Stimulated activated CD8-positive, alpha-beta memory T cell treated with anti-CD3 and anti-CD28 coated beads, Interleukin-15, amount 100 ng/mL, for 1 hour (primary cell): ENCODE measurements around the gene ADM5.

Experiments
- DNase-seq: peaks from one replicate; pipeline ENCODE4 v3.0.0-alpha.2; 2020; ENCODE audit warnings: low read depth

Gene ADM5

DNA sequence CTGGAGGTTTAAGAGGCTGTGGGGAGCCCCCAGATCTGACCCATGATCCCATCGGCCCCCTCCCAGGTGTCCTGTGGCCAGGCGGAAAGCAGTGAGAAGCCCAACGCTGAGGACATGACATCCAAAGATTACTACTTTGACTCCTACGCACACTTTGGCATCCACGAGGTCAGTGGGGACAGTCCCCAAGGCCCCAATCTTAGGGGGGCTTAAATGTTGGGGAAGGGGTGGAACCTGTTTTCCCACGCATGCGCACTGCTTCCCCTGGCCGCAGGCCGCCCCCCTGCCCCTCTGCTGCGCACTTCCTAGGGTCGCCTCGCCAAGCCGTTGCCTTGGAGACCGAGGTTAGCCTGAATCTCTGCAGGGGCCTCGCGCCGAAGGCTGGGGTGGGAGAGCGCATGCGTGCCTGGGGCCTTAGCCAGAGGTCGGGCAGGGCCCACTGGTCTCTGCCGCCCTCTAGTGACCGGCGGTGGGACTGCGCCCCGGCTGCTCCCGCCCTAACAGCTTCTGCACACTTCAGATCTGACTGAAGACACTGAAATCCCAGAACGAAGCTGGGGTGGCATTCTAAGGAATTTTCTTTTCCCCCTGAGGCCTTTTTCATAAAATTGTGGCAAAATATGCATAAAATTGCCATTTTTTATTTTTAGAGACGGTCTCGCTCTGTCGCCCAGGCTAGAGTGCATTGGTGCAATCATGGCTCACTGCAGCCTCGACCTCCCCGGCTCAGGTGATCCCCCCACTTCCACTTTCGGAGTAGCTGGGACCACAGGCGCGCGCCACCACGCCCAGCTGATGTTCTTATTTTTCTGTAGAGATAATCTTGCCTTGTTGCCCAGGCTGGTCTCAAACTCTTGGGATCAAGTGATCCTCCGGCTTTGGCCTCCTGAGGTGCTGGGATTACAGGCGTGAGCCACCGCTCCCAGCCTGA, 8.7 kb upstream of the ADM5 start:
- peak; percentile 94 for DNase-seq

DNA sequence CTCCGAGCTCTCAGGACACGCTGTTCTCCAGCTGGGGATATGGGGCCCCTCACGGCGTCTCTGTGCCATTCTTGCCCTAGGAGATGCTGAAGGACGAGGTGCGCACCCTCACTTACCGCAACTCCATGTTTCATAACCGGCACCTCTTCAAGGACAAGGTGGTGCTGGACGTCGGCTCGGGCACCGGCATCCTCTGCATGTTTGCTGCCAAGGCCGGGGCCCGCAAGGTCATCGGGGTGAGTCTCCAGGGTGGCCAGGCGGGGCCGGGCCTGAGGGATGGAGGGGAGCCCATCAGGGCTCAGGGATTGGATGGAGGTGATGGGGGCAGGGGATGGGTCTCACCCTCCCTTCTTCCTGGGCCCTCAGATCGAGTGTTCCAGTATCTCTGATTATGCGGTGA, 7.6 kb upstream of the ADM5 start:
- no peak for DNase-seq

DNA sequence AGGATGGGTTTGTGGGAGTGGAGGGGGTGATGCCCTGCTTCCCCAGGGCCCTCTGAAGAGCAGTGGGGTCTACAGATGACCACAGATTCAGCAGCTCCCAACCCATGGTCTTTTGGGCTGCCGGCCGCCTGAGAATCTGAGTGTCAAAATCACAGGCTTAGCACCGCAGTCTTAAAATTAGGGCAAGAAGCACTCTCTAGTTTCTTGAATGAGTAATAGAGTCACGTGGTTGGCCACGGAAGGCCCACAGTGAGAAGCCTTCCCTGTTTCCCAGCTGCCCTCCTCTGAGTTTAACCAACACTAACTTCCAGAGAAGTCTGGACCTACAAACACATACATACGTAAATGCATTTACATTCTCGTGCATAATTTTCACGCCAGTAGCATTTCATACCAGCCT, 7.1 kb upstream of the ADM5 start:
- no peak for DNase-seq

DNA sequence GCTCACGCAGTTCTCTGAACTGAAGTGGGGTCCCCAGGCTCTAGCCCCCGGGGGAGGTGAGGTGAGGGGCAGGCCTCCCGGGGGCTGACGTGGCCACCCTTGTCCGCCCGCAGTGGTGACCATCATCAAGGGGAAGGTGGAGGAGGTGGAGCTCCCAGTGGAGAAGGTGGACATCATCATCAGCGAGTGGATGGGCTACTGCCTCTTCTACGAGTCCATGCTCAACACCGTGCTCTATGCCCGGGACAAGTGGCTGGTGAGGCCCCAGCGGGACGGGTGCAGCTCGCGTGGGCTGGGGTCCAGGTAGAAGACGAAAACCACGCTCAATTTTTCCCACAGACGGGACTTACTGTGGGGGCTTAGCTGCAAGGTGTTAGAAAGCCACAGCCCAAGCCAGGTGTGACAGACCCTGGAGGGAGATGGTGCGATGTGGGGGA, 5.6 kb upstream of the ADM5 start:
- no peak for DNase-seq

DNA sequence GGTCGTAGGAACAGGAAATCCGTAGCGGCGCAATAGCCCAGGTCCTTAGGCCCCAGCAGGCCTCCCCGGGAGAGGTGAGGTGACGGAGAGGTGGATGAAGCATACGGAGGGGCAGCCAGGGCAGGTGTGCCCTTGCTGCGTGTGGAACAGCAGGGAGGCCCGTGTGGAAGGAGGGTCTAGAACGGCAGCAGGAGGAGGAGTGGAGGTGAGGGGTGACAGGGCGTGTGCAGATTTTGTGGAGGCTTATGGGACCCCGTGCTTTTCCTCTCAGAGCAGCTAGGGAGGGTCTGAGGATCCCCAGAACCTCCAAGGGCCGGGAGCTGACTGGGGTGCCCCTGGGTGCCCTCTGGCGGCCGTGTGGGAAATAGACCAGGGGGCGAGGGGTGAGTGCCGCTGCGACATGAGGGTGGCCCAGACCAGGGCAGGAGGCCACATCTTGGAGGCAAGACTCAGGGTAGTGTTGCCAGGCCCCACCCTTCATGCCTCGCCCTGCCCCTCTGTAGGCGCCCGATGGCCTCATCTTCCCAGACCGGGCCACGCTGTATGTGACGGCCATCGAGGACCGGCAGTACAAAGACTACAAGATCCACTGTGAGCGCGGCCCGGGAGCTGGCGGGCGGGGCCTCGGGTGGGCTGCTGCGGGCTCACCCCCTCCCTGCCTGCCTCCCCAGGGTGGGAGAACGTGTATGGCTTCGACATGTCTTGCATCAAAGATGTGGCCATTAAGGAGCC, 5.0 kb upstream of the ADM5 start:
- no peak for DNase-seq

DNA sequence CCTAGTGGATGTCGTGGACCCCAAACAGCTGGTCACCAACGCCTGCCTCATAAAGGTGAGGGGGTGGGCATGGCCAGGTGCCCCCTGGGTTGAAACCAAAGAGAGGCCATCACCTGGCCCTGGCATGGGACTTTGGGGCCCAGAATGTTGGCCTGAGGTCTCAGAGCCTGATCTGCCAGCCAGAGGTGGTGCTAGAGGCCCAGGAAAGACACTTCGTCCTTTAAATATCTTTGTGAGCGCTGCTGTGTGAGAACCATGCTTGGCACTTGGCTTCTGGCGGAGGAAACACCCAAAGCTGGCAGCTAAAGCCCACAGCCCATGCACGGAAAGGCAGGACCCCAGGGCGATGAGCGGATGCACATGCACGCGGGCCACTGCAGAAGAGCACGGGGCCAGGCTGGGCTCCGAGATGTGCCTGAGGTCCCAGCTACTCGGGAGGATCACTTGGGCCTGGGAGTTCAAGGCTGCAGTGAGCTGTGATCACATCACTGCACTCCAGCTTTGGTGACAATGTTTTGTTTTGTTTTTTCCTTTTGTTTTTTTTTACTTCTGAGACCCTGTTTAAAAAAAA, 4.3 kb upstream of the ADM5 start:
- no peak for DNase-seq

DNA sequence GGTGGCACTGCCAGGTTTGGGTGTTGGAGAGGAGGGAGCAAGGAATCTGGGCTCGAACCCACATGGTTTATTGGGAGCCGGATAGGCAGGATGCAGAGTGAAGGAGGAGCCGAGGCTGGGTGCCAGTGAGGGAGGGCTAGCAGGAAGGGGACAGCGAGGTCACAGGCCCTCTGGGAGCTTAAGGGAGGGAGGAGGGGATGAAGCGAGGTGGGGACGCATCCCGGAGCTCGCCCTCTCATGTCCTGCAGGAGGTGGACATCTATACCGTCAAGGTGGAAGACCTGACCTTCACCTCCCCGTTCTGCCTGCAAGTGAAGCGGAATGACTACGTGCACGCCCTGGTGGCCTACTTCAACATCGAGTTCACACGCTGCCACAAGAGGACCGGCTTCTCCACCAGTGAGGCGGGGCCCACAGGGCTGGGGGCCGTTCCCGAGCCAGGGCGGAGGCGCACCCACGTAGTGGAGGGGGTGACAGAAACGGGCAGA, 3.5 kb upstream of the ADM5 start:
- no peak for DNase-seq

DNA sequence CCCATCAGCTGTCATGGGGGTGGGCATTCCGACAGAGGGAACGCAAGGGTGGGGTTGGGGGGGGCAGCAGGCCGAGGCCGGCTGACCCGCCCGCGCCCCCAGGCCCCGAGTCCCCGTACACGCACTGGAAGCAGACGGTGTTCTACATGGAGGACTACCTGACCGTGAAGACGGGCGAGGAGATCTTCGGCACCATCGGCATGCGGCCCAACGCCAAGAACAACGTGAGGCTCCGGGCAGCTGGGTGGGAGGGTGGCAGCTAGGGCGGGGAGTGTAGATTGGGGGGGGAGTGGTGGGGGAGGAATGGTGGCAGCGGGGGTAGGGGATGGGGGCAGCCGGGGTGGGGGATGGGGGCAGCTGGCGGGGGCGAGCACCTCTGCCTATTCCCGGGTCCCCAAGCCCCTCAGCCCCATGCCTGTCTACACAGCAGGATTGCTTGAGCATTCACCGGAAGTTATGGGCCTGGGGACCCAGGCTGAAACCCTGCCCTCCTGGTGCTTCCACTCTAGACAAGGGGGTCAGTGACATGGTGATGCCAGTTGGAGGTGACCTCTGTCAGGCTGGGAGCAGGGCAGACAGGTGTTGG, 2.8 kb upstream of the ADM5 start:
- no peak for DNase-seq

DNA sequence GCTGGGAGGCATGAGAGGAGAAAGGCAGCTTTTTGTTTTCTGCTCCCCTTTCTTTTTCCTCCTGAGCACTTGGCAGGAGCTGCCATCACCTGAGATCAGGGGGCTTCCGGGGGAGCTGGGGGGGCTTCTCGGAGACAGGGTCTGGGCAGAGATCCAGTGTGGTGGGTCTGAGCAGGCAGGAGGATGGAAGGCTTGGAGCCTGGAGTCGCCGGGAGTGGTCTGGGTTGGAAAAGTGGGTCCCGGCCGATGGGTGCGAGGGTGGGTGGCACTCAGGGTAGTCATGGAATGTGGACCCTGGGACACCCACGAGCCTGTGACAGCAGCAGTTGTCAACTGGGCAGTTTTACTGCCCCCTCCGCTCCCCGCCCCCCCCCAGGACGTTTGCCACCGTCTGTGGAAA, 2.2 kb upstream of the ADM5 start:
- no peak for DNase-seq

DNA sequence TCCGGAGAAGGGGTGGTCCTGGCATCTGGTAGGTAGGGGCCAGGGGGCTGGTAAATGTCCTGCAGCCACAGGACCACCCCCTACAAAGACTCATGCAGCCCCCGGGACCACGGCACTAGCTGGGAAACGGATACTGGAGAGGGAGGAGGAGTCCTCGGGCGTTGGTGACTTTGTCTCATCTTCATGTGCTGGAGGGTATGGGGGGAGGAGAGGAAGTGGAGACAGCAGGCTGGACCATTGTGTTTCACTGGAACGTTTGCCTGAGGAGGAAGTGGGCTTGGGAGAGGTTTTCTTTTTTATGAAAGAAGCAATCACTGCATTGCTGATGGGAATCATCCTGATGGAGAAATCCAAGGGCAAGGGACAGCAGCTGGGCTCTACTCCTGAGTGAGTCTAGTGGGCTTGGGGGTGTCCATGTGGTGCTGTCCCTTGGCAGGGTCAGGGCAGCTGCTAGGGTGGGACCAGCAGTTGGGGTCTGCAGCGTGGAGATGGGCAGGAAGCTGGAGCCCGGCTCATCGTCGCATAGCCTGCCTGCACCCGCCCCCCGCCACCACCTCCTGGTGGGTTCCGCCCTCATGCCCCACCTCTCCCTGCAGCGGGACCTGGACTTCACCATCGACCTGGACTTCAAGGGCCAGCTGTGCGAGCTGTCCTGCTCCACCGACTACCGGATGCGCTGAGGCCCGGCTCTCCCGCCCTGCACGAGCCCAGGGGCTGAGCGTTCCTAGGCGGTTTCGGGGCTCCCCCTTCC, 1.7 kb upstream of the ADM5 start:
- DNase-seq = no peak

DNA sequence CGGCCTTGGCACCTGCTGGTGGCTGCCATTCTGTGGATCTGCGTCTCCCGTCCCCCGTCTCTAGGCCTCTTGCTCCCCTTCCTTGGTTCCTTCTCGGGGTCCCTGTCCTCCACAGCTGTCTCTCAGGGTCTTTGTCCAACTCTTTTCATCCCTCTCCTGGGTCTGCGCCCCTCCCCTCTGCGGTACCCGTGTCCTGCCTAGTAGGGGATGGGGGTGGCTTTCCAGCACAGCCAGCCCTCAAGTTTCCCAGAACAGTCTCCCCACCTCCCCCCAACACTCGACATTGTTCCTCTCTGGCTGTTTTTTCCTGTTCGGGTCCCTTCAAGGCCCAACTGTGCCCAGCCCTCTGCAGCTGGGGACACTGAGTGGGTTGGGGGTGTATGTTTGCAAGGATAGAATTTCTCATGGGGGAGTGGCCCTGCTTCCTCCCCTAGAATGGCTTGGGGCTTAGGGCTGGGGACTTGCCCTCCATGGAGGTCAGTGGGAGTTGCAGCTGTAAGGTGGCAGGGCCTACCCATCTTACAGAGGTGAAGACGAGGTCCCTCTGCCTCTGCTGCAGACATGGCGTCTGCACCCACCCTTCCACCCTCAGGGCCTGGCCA, 762 bp upstream of the ADM5 start:
- no peak for DNase-seq

DNA sequence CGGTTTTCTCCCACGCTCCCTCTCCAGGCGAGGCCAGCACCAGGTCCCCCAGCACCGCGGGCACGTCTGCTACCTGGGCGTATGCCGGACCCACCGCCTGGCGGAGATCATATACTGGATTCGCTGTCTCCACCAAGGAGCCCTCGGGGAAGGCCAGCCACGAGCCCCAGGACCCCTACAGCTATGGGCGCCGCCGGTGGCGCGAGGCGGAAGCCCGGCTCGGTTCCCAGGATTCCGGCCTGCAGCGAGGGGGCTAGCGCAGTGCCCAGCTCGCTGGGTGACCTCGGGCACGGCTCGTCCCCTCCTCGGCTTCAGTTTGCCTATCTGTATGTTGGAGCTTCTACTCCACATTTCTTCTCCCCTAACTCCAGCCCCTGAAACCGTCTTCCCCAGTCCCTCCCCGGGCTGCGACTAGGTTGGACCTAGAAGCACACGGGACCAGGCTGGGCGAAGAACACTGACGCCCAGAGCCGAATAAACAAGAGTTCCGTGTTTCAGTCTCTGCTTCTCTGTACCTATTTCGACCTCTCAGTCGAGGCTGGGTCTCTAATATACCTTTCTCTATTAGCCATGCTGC, 773 bp downstream of the ADM5 start:
- DNase-seq = no peak

DNA sequence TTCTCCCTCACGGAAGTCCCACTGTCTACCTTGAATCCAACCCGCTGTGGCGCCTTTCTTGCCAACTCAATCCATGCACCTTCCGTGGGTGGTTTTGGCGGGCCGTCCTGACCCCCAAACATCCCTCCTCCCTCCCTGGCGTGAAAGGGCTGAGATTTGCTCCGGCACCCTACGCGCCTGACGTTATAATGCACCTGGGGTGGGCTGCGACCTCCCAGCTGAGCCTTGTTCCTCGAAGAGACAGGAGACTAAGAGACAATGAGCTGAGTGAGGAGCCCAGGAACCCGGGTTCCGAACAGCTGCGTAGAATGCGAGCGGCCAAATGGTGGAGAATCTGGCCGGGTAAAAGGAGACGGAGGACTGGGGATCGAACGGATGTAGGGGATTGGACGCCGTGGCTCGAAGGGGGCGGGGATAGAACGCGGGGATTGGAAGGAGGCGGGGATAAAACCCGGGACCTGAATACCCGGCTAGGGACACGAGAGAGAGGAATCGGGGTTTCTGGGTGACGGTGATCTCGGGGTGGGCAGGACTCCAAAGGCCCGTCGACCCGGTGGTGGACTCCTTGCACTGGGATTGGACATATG, 1.4 kb downstream of the ADM5 start, which contains the start of gene CPT1C:
Gene CPT1C, plus strand, starts transcription at position 461 of the 587 bp plus-strand sequence. CDS start 1,137 bp downstream, outside the sequence.
- DNase-seq = peak; percentile 22

DNA sequence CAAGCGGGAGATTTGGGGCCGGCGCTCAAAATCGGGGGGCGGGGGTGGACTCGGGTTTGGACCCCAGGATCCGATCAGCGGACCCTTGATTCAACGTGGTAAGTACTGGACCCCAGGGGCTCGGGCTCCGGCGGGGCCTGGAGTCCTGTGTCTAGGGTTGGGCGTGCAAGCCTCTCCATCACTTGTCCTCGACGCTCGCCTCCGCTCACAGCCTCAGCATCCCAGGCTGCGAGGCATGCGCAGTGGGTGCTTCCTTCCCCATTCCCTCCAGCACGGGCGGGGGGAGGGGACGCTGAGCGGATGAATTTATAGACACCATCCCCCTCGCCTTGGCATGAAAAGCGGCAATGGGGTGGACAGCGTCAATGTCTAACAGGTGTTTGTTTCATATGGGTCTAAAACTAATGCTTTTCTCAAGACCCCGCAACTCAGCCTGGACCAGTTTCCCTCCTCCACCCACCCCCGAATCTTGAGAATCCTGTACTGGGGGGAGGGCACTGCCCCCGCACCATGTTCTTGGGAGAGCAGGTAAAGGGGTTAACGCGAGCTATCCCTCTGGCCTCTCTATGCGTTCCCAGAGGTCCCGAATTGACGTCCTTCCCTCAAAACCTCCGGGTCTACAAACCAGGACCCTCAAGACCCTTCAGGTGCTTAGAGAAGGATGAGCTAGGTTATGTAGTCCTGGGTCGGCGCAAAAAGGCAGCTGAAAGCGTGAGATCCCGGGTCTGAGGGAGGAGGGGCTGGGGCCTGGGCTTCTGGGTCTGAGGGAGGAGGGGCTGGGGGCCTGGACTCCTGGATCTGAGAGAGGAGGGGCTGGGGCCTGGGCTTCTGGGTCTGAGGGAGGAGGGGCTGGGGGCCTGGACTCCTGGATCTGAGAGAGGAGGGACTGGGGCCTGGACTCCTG, 2.1 kb downstream of the ADM5 start:
- no peak for DNase-seq

DNA sequence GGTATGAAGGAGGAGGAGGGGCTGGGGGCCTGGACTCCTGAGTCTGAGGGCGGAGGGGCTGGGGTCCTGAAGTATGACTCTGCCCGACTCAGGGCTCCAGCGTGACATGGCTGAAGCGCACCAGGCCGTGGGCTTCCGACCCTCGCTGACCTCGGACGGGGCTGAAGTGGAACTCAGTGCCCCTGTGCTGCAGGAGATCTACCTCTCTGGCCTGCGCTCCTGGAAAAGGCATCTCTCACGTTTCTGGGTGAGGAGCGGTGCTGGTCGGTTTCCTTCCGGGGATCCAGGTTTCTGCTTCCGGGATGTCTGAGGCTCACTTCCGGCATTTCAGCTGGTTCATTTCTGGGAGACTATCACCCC, 2.7 kb downstream of the ADM5 start:
- DNase-seq = no peak

DNA sequence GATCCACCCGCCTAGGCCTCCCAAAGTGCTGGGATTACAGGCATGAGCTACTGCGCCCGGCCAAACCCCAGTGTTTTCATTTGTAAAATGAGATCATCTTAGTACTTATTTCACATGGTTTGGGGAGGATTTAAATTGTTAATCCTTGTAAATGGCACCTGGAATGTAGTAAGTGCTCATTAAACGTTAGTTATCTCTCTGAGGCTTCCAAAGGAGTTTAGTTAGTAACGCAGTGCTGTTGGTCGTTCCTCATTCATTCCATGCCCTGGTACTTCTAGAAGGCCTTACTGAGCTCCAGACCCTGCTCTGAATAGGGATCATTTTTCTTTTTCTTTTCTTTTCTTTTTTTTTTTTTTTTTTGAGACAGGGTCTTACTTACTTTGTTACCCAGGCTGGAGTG, 6.7 kb downstream of the ADM5 start:
- no peak for DNase-seq

DNA sequence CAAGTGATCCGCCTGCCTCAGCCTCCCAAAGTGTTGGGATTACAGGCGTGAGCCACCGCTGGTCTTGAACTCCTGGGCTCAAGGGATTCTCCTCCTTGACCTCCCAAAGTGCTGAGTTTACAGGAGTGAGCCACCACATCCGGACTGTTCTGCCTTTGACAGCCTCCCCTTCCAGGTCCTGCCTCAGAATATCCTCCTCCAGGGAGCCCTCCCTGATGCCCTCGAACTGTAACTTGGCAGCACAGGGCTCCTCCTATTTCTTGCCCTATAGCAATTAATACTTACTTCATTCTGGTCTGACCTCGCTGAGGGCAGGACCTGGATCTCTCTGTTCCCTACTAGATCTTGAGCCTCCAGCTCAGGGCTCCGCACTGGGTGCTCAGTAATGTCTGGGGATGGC, 7.5 kb downstream of the ADM5 start:
- no peak for DNase-seq

DNA sequence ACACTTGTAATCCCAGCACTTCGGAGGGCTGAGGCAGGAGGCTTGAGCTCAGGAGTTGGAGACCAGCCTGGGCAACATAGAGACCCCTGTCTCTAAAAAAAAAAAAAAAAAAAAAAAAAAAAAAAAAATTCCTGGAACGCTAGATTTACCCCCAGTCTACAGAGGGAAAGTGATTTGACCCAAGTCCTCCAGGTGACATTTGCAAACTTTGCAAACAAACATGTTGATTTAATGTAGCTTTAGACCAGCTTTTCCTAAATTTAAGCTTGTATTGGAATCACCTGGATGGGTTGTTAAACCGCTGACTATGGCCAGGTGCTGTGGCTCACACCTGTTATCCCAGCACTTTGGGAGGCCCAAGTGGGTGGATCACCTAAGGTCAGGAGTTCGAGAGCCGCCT, 10.0 kb downstream of the ADM5 start:
- DNase-seq = no peak

DNA sequence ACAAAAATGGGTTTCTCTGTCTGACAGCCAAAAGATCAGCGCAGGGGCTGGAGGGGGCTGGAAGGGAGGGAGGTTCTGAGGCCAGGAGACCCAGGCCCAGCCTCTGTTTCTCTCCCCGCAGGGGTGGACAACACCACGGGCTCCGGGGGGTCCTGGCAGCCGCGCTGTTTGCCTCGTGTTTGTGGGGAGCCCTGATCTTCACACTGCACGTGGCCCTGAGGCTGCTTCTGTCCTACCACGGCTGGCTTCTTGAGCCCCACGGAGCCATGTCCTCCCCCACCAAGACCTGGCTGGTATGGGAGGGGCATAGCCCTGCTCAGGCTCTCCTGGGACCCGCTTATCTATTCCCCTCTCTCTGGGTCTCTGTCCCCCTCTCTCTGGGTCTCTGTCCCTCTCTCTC, 11.2 kb downstream of the ADM5 start:
- no peak for DNase-seq
